Endothelial cell (in vitro differentiated cells): ENCODE results near the gene CNTD1. TPM values are rescaled to one million over a fixed set of nuclear protein-coding genes. Genes with fewer than 3 reads are reported as not detected.

Experiments
- DNase-seq: peaks from one replicate; pipeline ENCODE4 v3.0.0; 2021; ENCODE audit warnings: low spot score
- H3K27ac Mint-ChIP-seq: one replicate; pipeline ENCODE4 v1.8.0; 2021; ENCODE audit warnings: mixed read lengths, inconsistent platforms; ENCODE audit not compliant: unreplicated experiment
- H3K27me3 Mint-ChIP-seq: one replicate; pipeline ENCODE4 v1.8.0; 2021; ENCODE audit warnings: mild to moderate bottlenecking, moderate library complexity, mixed read lengths, inconsistent platforms; ENCODE audit not compliant: unreplicated experiment
- H3K36me3 Mint-ChIP-seq: one replicate; pipeline ENCODE4 v1.8.0; 2021; ENCODE audit warnings: mild to moderate bottlenecking, low read depth, mixed read lengths, inconsistent platforms; ENCODE audit not compliant: unreplicated experiment
- H3K4me1 Mint-ChIP-seq: one replicate; pipeline ENCODE4 v1.8.0; 2021; ENCODE audit warnings: mild to moderate bottlenecking, mixed read lengths, inconsistent platforms; ENCODE audit not compliant: unreplicated experiment
- H3K4me3 Mint-ChIP-seq: one replicate; pipeline ENCODE4 v1.8.0; 2021; ENCODE audit warnings: mild to moderate bottlenecking, mixed read lengths, inconsistent platforms; ENCODE audit not compliant: unreplicated experiment
- H3K9me3 Mint-ChIP-seq: one replicate; pipeline ENCODE4 v1.8.0; 2021; ENCODE audit warnings: mixed read lengths, inconsistent platforms; ENCODE audit not compliant: unreplicated experiment
- CTCF ChIP-seq: fragments of 200-600 bp; sonication (generic); IDR thresholded peaks from one replicate; pipeline ENCODE4 v1.5.0; 2021; ENCODE audit warnings: antibody characterized with exemption; ENCODE audit not compliant: unreplicated experiment
- total RNA-seq: library from RNA; stranded (reverse); fragmentation: NEBNext Ultra II Directional; extraction: Animal tissue kit (Norgen Biotek cat#: 25700); gene quantifications from one replicate; pipeline ENCODE4 v1.2.1, GENCODE V29; 2021; ENCODE audit not compliant: unreplicated experiment

The CNTD1 gene
- total RNA-seq, 1 donor from 2014 or later, result 0.59 TPM

GRCh38 chr17:42832934-42833766 is 34.5 kb downstream of the CNTD1 start, which contains the start of gene PSME3:
Gene PSME3 (plus strand): TSS chr17:42833397. CDS start chr17:42833632, 235 bp downstream.
- Mint-ChIP-seq H3K27me3 (peaks cover 3% of the 10 kb centered on the region), H3K4me3 (peak within 1 kb of the TSS; percentile 93), H3K9me3 (no peaks in the 10 kb centered on the region), H3K4me1 (peaks cover 24% of the 10 kb centered on the region), H3K27ac (peak within 1 kb of the TSS; percentile 91), H3K36me3 (peaks cover 14% of the 10 kb centered on the region)
- peak; percentile 87 for DNase-seq
- no peak for TF ChIP-seq CTCF

GRCh38 chr17:42833767-42834422 is 35.2 kb downstream of the CNTD1 start:
- no peak for TF ChIP-seq CTCF
- Mint-ChIP-seq H3K36me3 (peaks cover 18% of the 10 kb centered on the region), H3K4me3 (peak overlapping the region; percentile 93), H3K9me3 (no peaks in the 10 kb centered on the region), H3K4me1 (peaks cover 24% of the 10 kb centered on the region), H3K27ac (peak overlapping the region; percentile 62), H3K27me3 (peaks cover 3% of the 10 kb centered on the region)
- no peak for DNase-seq

- peaks cover 3% of the 10 kb centered on the region for H3K27me3 Mint-ChIP-seq
- H3K9me3 Mint-ChIP-seq, result no peaks in the 10 kb centered on the region
- peaks cover 25% of the 10 kb centered on the region for H3K36me3 Mint-ChIP-seq
- no peak for DNase-seq
- H3K4me3 Mint-ChIP-seq, result no peak overlapping the region
- no peak overlapping the region for H3K27ac Mint-ChIP-seq
- H3K4me1 Mint-ChIP-seq, result peaks cover 18% of the 10 kb centered on the region
- no peak for TF ChIP-seq CTCF
These were observed 37.1 kb downstream of the CNTD1 start for GRCh38 chr17:42835732-42836131.

GRCh38 chr17:42841975-42842685 is 43.5 kb downstream of the CNTD1 start:
- no peak for DNase-seq
- no peaks in the 10 kb centered on the region for H3K9me3 Mint-ChIP-seq
- peaks cover 47% of the 10 kb centered on the region for H3K36me3 Mint-ChIP-seq
- peak overlapping the region; percentile 22 for H3K27ac Mint-ChIP-seq
- no peaks in the 10 kb centered on the region for H3K4me1 Mint-ChIP-seq
- H3K27me3 Mint-ChIP-seq, result no peaks in the 10 kb centered on the region
- TF ChIP-seq CTCF, result no peak
- no peak overlapping the region for H3K4me3 Mint-ChIP-seq
